Thymus (tissue), 11 donors: ENCODE results near the gene NSUN5. TPM values are rescaled to one million over a fixed set of nuclear protein-coding genes. Genes with fewer than 3 reads are reported as not detected.
"Not testable (repeated sequence)": the region's sequence is repeated elsewhere in the genome, so short reads cannot be mapped to it uniquely, and the experiment has no call there.

Experiments used
- DNase-seq, 9 donors: peaks; one replicate each; pipeline ENCODE4 v3.0.0-alpha.2; 2013; ENCODE audit warnings: low spot score in 9 of 9, low read depth in 6 of 9, missing footprints in 1 of 9
- H3K27ac ChIP-seq, 2 donors: one replicate each; pipeline ENCODE4 v1.5.1; 2013; ENCODE audit warnings: control low read depth in 1 of 2, low read depth in 1 of 2, low read length in 1 of 2, mild to moderate bottlenecking in 1 of 2, moderate library complexity in 1 of 2
- H3K27me3 ChIP-seq, 2 donors: one replicate each; pipeline ENCODE4 v1.5.1; 2013; ENCODE audit warnings: low read length in 1 of 2; ENCODE audit not compliant: control insufficient read depth in 2 of 2, insufficient read depth in 1 of 2
- H3K36me3 ChIP-seq, 2 donors: one replicate each; pipeline ENCODE4 v1.5.1; 2013; ENCODE audit warnings: low read length in 1 of 2, mild to moderate bottlenecking in 1 of 2, moderate library complexity in 1 of 2; ENCODE audit not compliant: control insufficient read depth in 2 of 2, insufficient read depth in 2 of 2
- H3K4me1 ChIP-seq, 2 donors: one replicate each; pipeline ENCODE4 v1.5.1; 2013; ENCODE audit warnings: low read length in 2 of 2; ENCODE audit not compliant: control insufficient read depth in 2 of 2, insufficient read depth in 2 of 2
- H3K4me3 ChIP-seq, 2 donors: one replicate each; pipeline ENCODE4 v1.5.1; 2013; ENCODE audit warnings: low read length in 2 of 2, control low read depth in 1 of 2, mild to moderate bottlenecking in 1 of 2
- H3K9me3 ChIP-seq, 2 donors: one replicate each; pipeline ENCODE4 v1.5.1; 2013; ENCODE audit warnings: low read length in 1 of 2, mild to moderate bottlenecking in 1 of 2; ENCODE audit not compliant: control insufficient read depth in 2 of 2, insufficient read depth in 1 of 2
- WGBS: extraction: QIAGEN DNeasy Blood & Tissue Kit; methylation state at CpG from one replicate; pipeline ENCODE4 v1.1.7; 2013; 5-methylcytosine and 5-hydroxymethylcytosine counted together
- polyA plus RNA-seq: library from polyadenylated mRNA; stranded (reverse); fragments of 200-250 nt; gene quantifications from one replicate; pipeline ENCODE4 v1.2.3, GENCODE V29; 2013
- total RNA-seq: library from RNA; stranded (reverse); fragments of 120-200 nt; gene quantifications from one replicate; pipeline ENCODE4 v1.2.4, GENCODE V29; 2013
- donor health status: healthy.

Gene NSUN5
- total and polyA plus RNA-seq, 2 donors, result 28.9 to 42.1 TPM

DNA sequence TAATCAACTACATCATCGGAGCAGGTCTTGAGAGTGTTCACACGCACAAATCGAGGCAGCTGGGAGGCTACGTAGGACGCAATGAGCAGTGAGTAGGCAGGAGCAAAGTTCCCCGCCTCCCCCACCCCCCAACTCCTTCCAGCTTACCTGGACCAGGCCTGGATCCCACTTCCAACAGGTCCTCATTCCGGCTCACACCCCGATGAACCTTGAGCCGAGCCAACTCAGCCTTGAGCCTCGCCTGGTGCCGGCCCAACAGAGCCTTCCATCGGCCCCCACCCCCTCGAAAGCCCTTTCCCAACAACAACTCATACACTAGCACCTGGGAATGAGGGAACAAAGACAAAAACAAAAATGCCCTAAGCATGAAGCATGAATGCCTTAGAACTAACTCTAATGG is 1.2 kb downstream of the NSUN5 start:
- 98% methylated on average over 13 of the region's 13 CpGs for WGBS
- Histone ChIP-seq H3K9me3 (no peaks in the 10 kb centered on the region), H3K4me1 (peaks cover 7 to 15% of the 10 kb centered on the region in 2 donors), H3K36me3 (peaks cover 26 to 41% of the 10 kb centered on the region in 2 donors), H3K4me3 (peak overlapping the region in 1 of 2 donors; percentile 76), H3K27ac (no peak overlapping the region), H3K27me3 (no peaks in the 10 kb centered on the region)
- DNase-seq, result no peak

DNA sequence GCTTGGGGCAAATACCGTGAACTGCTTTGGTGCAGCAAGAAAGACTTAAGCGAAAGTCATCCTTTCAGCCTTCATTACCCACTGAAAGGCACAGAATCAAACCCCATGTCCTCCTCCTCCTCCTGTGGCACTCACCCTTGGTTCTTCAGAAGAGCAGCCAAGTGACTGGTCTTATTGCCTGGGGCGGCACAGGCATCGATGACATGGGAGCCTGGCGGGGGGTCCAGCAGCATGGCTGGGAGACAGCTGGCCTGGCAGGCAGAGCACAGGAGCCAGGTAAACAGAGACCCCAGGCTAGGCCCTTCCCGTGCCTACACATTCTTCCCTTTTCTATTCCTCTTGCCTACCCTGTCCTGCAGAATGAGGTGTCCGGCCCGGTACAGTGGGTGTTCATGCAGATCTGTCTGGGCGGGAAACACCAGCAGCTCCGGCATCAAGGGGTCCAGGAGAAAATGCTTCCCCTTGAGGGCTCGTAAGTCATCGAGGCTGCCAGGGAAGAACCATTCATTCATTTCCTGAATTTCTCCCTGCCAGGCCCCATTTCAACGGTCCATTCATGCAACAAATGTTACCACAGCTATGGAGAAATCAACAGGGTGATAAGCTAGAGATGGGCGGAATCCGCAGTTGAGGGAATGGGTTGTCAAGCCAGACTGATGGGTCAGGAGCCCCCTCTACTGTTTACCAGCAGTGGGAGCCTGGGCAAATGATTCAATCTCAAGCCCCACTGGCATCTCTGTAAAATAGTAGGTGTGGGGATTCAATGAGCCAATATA is 3.8 kb downstream of the NSUN5 start:
- WGBS, result 92% methylated on average over 11 of the region's 15 CpGs
- not testable (repeated sequence) for DNase-seq, H3K27ac ChIP-seq, H3K4me3 ChIP-seq, H3K9me3 ChIP-seq, H3K27me3 ChIP-seq
- Histone ChIP-seq H3K36me3 (peaks cover 26 to 41% of the 10 kb centered on the region in 2 donors), H3K4me1 (peaks cover 7 to 15% of the 10 kb centered on the region in 2 donors)

DNA sequence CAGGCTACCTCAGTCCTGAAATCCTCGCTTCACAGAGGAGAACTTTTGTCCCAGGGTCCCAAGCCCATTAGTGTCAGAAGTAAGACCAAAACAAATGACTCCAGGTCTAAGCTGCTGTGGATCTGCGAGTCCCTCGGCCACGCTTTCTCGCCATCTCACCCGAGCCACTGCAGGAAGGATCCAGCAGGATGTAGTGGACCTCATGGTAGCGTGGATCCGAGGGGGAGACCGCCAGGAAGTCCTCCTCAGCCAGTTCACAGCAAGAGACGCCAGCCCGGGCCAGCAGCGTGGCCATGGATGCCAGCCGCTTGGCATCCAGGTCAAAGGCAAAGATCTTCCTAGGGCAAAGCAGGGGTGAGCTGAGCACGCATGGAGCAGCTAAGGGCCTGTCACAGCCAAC is 4.6 kb downstream of the NSUN5 start:
- H3K4me3 ChIP-seq, result no peak overlapping the region
- no peaks in the 10 kb centered on the region for H3K9me3 ChIP-seq
- H3K27me3 ChIP-seq, result no peaks in the 10 kb centered on the region
- DNase-seq, result no peak
- H3K27ac ChIP-seq, result no peak overlapping the region
- H3K4me1 ChIP-seq, result peaks cover 7 to 12% of the 10 kb centered on the region in 2 donors
- H3K36me3 ChIP-seq, result peaks cover 26 to 41% of the 10 kb centered on the region in 2 donors
- WGBS, result 97% methylated on average over 14 of the region's 14 CpGs

DNA sequence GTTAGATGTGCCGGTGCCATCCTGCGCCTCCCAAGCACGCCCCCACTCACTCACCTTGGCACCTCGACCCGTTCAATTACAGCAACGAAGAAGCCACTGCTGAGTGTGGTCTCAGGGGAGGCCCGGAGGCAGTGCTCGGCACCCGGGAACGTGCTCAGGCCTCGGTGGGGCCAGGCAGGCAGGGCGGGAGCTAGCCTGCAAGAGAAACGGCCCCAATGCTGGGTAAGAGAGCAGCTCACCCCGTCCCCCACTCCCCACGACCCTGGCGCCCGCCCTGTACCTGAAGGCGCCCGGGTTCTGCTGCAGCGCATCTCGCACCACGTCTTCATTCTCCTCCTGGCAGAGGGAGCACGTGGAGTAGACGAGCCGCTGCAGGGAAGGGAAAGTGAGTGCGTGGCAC is 5.1 kb downstream of the NSUN5 start:
- Histone ChIP-seq H3K9me3 (no peaks in the 10 kb centered on the region), H3K36me3 (peaks cover 26 to 41% of the 10 kb centered on the region in 2 donors), H3K27me3 (no peaks in the 10 kb centered on the region), H3K27ac (no peak overlapping the region), H3K4me1 (peaks cover 7 to 8% of the 10 kb centered on the region in 2 donors), H3K4me3 (no peak overlapping the region)
- 97% methylated on average over 26 of the region's 26 CpGs for WGBS
- no peak for DNase-seq

DNA sequence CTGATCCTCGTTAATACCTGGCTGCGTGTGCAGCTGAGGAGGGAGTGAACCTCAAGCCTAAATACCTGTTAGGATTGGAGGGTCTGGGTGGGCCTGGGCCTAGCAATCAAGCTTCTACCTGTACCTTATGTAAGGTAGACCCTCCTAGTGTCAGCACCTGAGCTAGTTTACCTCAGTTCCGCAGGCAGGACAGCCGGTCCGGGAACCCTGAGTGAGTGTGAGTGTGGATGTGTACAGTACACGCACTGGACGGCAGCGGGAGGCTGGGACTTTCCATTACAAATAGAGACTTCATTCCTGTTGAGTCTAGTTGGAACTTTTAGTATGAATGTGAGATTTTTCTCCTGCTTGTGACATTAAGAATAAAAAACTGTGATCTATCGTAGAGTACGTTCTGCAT is 5.8 kb downstream of the NSUN5 start:
- DNase-seq, H3K4me3 ChIP-seq, H3K4me1 ChIP-seq, H3K9me3 ChIP-seq, H3K27me3 ChIP-seq, H3K27ac ChIP-seq: not testable (repeated sequence)
- WGBS, result 97% methylated on average over 10 of the region's 10 CpGs
- peaks cover 26 to 41% of the 10 kb centered on the region in 2 donors for H3K36me3 ChIP-seq

DNA sequence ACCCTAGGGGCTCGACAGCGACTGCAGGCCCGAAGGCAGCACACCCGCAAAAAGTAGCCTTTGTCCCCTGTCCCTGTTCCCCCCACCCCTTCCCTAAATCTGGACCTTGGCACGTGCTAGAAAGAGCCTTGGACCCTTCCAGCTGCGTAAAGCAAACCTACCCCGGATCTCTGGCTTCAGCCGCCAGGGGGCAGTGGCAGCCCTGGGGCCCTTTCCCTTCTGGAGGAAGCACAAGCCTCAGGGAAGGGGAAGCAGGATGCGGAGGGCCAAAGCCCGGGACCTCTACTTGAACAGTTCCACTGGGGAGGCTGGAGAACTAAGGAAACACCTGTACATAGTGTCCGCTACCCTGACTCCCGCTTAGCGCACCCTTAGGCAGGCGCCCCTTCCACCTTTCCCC is 7.5 kb downstream of the NSUN5 start:
- not testable (repeated sequence) for H3K4me1 ChIP-seq, H3K4me3 ChIP-seq, H3K27me3 ChIP-seq, H3K9me3 ChIP-seq, DNase-seq, H3K27ac ChIP-seq
- over 99% methylated on average over 9 of the region's 14 CpGs for WGBS
- peaks cover 18 to 31% of the 10 kb centered on the region in 2 donors for H3K36me3 ChIP-seq

DNA sequence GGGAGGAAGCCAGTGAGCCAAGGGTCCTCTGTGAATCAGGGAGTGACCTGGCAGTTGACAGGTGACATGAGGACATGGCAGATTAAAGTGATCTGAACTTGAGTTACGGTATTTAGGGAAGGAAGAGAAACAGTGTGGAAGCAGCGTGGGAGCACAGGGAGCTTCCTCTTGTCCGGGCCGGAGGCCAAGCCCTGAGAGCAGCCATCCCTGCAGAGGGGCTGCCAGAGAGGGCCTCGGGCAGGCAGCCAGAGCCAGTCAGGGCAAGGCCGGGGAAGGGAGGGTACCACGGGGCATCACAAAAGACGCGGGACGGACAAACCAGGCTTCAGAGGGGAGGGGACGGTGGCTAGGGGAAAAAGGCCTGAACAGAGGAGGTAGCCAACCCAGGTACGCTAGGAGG is 8.8 kb downstream of the NSUN5 start:
- not testable (repeated sequence) for H3K27ac ChIP-seq, H3K4me1 ChIP-seq, H3K9me3 ChIP-seq, H3K27me3 ChIP-seq, DNase-seq, H3K4me3 ChIP-seq
- peaks cover 12 to 21% of the 10 kb centered on the region in 2 donors for H3K36me3 ChIP-seq
- whole genome bisulfite sequencing, result 66% methylated on average over 8 of the region's 12 CpGs

DNA sequence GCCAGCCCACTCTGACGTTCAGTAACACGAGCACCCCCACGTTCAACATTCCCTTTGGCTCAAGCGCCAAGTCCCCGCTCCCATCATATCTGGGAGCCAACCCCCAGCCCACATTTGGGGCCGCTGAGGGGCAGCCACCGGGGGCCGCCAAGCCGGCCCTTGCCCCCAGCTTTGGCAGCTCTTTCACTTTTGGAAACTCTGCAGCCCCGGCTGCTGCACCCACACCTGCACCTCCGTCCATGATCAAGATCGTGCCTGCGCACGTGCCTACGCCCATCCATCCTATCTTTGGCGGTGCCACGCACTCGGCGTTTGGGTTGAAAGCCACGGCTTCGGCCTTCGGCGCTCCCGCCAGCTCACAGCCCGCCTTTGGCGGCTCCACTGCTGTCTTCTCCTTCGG is 10.9 kb downstream of the NSUN5 start:
- WGBS, result 97% methylated on average over 24 of the region's 27 CpGs
- not testable (repeated sequence) for H3K36me3 ChIP-seq, H3K4me3 ChIP-seq, H3K27me3 ChIP-seq, H3K4me1 ChIP-seq, H3K27ac ChIP-seq, H3K9me3 ChIP-seq, DNase-seq

DNA sequence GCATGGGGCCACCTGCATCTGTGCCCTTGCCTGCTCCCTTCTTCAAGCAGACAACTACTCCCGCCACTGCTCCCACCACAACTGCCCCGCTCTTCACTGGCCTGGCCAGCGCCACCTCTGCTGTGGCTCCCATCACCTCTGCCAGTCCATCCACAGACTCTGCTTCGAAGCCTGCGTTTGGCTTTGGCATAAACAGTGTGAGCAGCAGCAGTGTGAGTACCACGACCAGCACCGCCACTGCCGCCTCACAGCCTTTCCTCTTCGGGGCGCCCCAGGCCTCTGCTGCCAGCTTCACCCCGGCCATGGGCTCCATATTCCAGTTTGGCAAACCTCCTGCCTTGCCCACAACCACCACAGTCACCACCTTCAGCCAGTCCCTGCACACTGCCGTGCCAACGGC is 11.4 kb downstream of the NSUN5 start:
- H3K4me3 ChIP-seq, H3K27me3 ChIP-seq, H3K4me1 ChIP-seq, H3K27ac ChIP-seq, H3K36me3 ChIP-seq, H3K9me3 ChIP-seq, DNase-seq: not testable (repeated sequence)
- WGBS, result no CpG with 5 or more reads among the region's 13 CpGs
